Measurements from ENCODE around the gene GAREM1.

GRCh38 chr18:32280188-32280783, 190.4 kb downstream of the GAREM1 start:
- TF ChIP-seq, protein P1, sequence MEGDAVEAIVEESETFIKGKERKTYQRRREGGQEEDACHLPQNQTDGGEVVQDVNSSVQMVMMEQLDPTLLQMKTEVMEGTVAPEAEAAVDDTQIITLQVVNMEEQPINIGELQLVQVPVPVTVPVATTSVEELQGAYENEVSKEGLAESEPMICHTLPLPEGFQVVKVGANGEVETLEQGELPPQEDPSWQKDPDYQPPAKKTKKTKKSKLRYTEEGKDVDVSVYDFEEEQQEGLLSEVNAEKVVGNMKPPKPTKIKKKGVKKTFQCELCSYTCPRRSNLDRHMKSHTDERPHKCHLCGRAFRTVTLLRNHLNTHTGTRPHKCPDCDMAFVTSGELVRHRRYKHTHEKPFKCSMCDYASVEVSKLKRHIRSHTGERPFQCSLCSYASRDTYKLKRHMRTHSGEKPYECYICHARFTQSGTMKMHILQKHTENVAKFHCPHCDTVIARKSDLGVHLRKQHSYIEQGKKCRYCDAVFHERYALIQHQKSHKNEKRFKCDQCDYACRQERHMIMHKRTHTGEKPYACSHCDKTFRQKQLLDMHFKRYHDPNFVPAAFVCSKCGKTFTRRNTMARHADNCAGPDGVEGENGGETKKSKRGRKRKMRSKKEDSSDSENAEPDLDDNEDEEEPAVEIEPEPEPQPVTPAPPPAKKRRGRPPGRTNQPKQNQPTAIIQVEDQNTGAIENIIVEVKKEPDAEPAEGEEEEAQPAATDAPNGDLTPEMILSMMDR (IDR thresholded peaks at IDR 0.05), result no peak
- TF ChIP-seq POLR2AphosphoS5 (IDR thresholded peaks at IDR 0.05) (no peak), POLR2A (IDR thresholded peaks at IDR 0.05) (no peak)

Measured in upper lobe of left lung (tissue), 4 donors.